A549 (cell line): ENCODE measurements around the gene RIMBP2.

Experiments used
- EP300 ChIP-seq, 2 experiments: fragments of >200 bp; sonication (Bioruptor Twin); formaldehyde crosslinking; IDR thresholded peaks; 2 replicates in 1 of 2; 3 replicates in 1 of 2; pipeline ENCODE4 v1.6.1; 2016 to 2017
- KDM5A ChIP-seq: fragments of 200-600 bp; sonication (generic); IDR thresholded peaks from 2 replicates; pipeline ENCODE4 v1.6.1; 2016; ENCODE audit warnings: antibody characterized with exemption, mild to moderate bottlenecking
- NFE2L2 ChIP-seq: fragments of 150-350 bp; conservative IDR thresholded peaks from 2 replicates; pipeline ENCODE4 v1.6.1; 2014; ENCODE audit warnings: low read length
- POLR2A ChIP-seq: IDR thresholded peaks from 2 replicates; pipeline ENCODE4 v1.6.1; 2012; ENCODE audit warnings: mild to moderate bottlenecking, low read length
- TF ChIP-seq, protein P1 (sequence below): fragments of 200-600 bp; sonication (generic); IDR thresholded peaks from 2 replicates; pipeline ENCODE4 v1.6.1; 2016; ENCODE audit warnings: antibody characterized with exemption, mild to moderate bottlenecking, moderate library complexity

DNA sequence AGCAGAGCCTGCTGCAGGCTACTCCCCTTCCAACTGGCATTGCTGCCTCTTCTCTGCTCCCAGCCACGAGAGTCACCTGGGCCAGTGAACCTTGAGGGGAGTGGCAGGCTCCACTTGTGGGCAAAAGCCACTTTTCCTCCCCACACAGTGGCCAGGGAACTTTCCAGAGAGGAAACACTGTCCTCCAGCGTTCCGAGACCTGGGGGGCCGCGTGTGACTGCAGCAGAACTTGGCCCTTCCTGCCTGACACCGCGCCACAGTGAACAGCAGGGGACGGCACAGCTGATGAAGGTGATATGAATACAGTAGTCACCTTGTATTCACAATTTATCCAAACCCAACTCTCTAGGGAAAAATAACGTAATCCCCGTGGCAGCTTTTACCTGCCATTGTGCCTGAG, 263.6 kb downstream of the RIMBP2 start:
- TF ChIP-seq NFE2L2 = no peak
- no peak for TF ChIP-seq POLR2A
- TF ChIP-seq, protein P1, sequence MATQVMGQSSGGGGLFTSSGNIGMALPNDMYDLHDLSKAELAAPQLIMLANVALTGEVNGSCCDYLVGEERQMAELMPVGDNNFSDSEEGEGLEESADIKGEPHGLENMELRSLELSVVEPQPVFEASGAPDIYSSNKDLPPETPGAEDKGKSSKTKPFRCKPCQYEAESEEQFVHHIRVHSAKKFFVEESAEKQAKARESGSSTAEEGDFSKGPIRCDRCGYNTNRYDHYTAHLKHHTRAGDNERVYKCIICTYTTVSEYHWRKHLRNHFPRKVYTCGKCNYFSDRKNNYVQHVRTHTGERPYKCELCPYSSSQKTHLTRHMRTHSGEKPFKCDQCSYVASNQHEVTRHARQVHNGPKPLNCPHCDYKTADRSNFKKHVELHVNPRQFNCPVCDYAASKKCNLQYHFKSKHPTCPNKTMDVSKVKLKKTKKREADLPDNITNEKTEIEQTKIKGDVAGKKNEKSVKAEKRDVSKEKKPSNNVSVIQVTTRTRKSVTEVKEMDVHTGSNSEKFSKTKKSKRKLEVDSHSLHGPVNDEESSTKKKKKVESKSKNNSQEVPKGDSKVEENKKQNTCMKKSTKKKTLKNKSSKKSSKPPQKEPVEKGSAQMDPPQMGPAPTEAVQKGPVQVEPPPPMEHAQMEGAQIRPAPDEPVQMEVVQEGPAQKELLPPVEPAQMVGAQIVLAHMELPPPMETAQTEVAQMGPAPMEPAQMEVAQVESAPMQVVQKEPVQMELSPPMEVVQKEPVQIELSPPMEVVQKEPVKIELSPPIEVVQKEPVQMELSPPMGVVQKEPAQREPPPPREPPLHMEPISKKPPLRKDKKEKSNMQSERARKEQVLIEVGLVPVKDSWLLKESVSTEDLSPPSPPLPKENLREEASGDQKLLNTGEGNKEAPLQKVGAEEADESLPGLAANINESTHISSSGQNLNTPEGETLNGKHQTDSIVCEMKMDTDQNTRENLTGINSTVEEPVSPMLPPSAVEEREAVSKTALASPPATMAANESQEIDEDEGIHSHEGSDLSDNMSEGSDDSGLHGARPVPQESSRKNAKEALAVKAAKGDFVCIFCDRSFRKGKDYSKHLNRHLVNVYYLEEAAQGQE = no peak
- no peak for TF ChIP-seq KDM5A
- TF ChIP-seq EP300 (IDR thresholded peaks at IDR 0.05) = no peak
